ENCODE data around the gene GSKIP. TPM values are rescaled to one million over a fixed set of nuclear protein-coding genes. Genes with fewer than 3 reads are reported as not detected.

Gene GSKIP
- polyA plus RNA-seq, 1 donor from 2014 or later = 87.4 TPM

- H3K4me3 ChIP-seq (ENCODE audit: low read length) = no peak overlapping the region
- H3K9me2 ChIP-seq (ENCODE audit: insufficient read depth, low read length) = no peaks in the 10 kb centered on the region
- H3K9ac ChIP-seq (ENCODE audit: low read length) = no peak overlapping the region
- no peaks in the 10 kb centered on the region for H3F3A ChIP-seq (ENCODE audit: insufficient read depth, low read length, poor library complexity, severe bottlenecking)
- H3K4me2 ChIP-seq (ENCODE audit: low read length) = no peak overlapping the region
- H3K36me3 ChIP-seq (ENCODE audit: insufficient read depth, low read length) = no peaks in the 10 kb centered on the region
- no peaks in the 10 kb centered on the region for H3K27me3 ChIP-seq (ENCODE audit: insufficient read depth, low read depth, low read length)
- TF ChIP-seq MXI1 (conservative IDR thresholded peaks at IDR 0.05; ENCODE audit: poor library complexity, severe bottlenecking) = no peak
- H3K79me2 ChIP-seq (replicated peaks; ENCODE audit: insufficient read depth, low read length) = no peaks in the 10 kb centered on the region
- no peak overlapping the region for H3K27ac ChIP-seq (ENCODE audit: low read length)
- no peak overlapping the region for H2AFZ ChIP-seq (ENCODE audit: low read depth, low read length)
- no peaks in the 10 kb centered on the region for H3K9me3 ChIP-seq (ENCODE audit: low read length)
- no peaks in the 10 kb centered on the region for H4K20me1 ChIP-seq (ENCODE audit: insufficient read depth)
These were observed 70.7 kb downstream of the GSKIP start for GRCh38 chr14:96434040-96434439.

Small RNA genes within 50 kb of the gene (small RNA-seq; reads per million reads assigned to genes)
- gene RNU2-33P = 0.03 to 5.9 (median 0.29) reads per million in 3 experiments

Other genes with a start within 250 kb of the GSKIP start
- gene BDKRB2, start 158.7 kb upstream of the GSKIP start, polyA plus RNA-seq = not detected in 2 replicates
- not detected in 2 replicates for gene BDKRB1, start 107.3 kb upstream of the GSKIP start, polyA plus RNA-seq
- gene ATG2B, start 185 bp upstream of the GSKIP start, polyA plus RNA-seq = 16.2 and 17.9 TPM in 2 replicates
- 0.09 and 0.32 TPM in 2 replicates for gene AK7, start 28.6 kb downstream of the GSKIP start, polyA plus RNA-seq
- 150 and 153 TPM in 2 replicates for gene PAPOLA, start 138.9 kb downstream of the GSKIP start, polyA plus RNA-seq

Measured in neural cell (in vitro differentiated cells).